Measurements from ENCODE around the gene HRH1. TPM values are rescaled to one million over a fixed set of nuclear protein-coding genes. Genes with fewer than 3 reads are reported as not detected.
"Not testable (repeated sequence)": the region's sequence is repeated elsewhere in the genome, so short reads cannot be mapped to it uniquely, and the experiment has no call there.

The HRH1 gene
- total RNA-seq, 4 donors from 2014 or later: 3.7 to 15.9 (median 5.9) TPM

DNA sequence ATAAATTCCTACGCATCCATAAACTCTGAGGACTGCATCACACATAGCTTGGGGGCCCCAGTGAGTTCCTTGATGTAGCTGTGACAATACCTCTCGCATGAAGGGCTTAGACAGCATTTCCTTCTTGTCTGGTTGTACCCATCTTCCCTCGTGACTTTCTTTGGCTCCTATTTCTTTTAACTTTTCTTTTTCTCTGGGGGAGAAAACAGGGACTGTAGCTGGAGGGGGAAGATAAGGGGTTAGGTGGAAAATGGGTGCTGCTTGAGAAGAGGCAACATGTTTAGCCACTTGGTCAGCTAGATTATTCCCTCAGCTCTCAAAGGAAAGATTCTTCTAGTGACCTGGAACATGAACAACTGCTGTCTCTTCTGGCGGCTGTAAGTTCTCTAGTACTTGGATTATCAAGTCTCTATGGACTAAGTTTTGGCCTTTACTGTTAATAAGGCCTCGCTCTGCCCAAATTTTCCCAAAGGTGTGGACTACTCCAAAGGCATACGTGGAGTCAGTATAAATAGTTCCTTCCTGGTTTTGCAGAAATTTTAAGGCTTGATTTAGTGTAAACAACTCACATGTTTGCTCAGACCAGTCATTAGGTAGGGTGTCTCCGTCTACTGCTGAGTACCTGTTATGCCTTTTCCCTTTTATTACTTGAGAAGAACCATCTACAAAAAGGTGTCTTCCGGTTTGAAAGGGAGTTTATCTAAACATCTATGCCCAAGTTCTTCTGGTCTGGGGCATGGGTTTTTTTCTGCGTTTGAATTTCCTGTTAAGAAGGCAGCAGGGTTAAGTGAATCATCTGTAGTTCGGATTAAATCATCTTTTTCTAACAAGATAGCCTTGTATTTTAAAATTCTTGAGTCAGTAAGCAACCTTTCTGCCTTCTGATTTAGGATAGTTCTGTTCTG lies 96.9 kb downstream of the HRH1 start:
- 77% methylated on average over 10 of the region's 10 CpGs for WGBS
- DNase-seq (ENCODE audit: extremely low spot score): no peak
- intact Hi-C loops (cut with DNase I): no loop called here
- no peak overlapping the region for H3K4me3 ChIP-seq
- no peaks in the 10 kb centered on the region for H3K9me3 ChIP-seq
- TF ChIP-seq EP300 (IDR thresholded peaks at IDR 0.05) (no peak), POLR2A (IDR thresholded peaks at IDR 0.05; ENCODE audit: low read depth) (no peak), POLR2AphosphoS5 (IDR thresholded peaks at IDR 0.05) (no peak), CTCF (IDR thresholded peaks at IDR 0.05) (no peak)
- no peaks in the 10 kb centered on the region for H3K4me1 ChIP-seq
- H3K27ac ChIP-seq (replicated peaks in 1 of 4): no peak overlapping the region
- H3K36me3 ChIP-seq: no peaks in the 10 kb centered on the region
- H3K27me3 ChIP-seq: no peaks in the 10 kb centered on the region

- intact Hi-C loops (cut with DNase I): no loop called here
- H3K9me3 ChIP-seq: no peaks in the 10 kb centered on the region
- H3K27ac ChIP-seq (replicated peaks in 1 of 4): no peak overlapping the region
- no peak for TF ChIP-seq POLR2AphosphoS5 (IDR thresholded peaks at IDR 0.05)
- no peak for TF ChIP-seq EP300 (IDR thresholded peaks at IDR 0.05)
- TF ChIP-seq CTCF (IDR thresholded peaks at IDR 0.05): no peak
- TF ChIP-seq POLR2A (IDR thresholded peaks at IDR 0.05; ENCODE audit: low read depth): no peak
- H3K4me1 ChIP-seq: no peaks in the 10 kb centered on the region
- 76% methylated on average over 6 of the region's 6 CpGs for WGBS
- no peak for DNase-seq (ENCODE audit: extremely low spot score)
- H3K27me3 ChIP-seq: no peaks in the 10 kb centered on the region
- no peaks in the 10 kb centered on the region for H3K36me3 ChIP-seq
- no peak overlapping the region for H3K4me3 ChIP-seq
These were observed 97.5 kb downstream of the HRH1 start for GRCh38 chr3:11251807-11252176.

DNA sequence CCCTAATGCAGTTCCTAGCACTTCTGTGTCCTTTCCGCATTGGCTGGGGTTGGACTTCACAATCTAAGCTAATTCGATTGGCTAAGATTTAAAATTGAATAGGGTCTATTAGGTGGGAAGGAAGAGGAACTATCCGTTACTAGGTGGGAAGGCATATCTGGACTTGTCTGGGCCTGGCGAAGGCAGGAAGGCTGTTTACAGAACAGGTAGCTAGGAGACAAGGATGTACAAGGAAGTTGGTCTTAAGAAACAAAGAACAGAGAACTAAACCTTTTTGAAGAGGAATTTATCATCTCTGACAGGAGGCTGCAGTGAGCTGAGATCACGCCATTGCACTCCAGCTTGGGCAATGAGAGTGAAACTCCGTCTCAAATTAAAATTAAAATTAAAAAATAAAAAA lies 100.6 kb downstream of the HRH1 start:
- Histone ChIP-seq H3K36me3 (peaks cover 0 to 12% (median 5%) of the 10 kb centered on the region in 4 donors), H3K4me1 (no peaks in the 10 kb centered on the region), H3K4me3 (no peak overlapping the region), H3K9me3 (no peaks in the 10 kb centered on the region), H3K27me3 (no peaks in the 10 kb centered on the region), H3K27ac (replicated peaks in 1 of 4) (no peak overlapping the region)
- TF ChIP-seq POLR2AphosphoS5 (IDR thresholded peaks at IDR 0.05) (no peak), POLR2A (IDR thresholded peaks at IDR 0.05; ENCODE audit: low read depth) (no peak), CTCF (IDR thresholded peaks at IDR 0.05) (no peak), EP300 (IDR thresholded peaks at IDR 0.05) (no peak)
- intact Hi-C loops (cut with DNase I): no loop called here
- WGBS: 85% methylated on average over 6 of the region's 6 CpGs
- DNase-seq (ENCODE audit: extremely low spot score): no peak

DNA sequence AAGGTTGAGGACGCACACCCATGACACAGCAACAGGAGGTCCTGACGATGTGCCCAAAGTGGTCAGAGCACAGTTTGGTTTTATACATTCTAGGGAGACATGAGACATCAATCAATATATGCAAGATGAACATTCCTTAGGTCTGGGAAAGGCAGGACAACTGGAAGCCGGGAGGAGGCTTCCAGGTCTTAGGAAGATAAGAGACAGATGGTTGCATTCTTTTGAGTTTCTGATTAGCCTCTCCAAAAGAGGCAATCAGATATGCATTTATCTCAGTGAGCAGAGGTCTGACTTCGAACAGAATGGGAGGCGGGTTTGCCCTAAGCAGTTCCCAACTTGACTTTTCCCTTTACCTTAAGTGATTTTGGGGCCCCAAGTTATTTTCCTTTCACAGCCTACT lies 101.2 kb downstream of the HRH1 start:
- H3K9me3 ChIP-seq; H3K4me1 ChIP-seq; H3K27ac ChIP-seq (replicated peaks in 1 of 4); intact Hi-C loops (cut with DNase I); H3K4me3 ChIP-seq; DNase-seq (ENCODE audit: extremely low spot score); H3K27me3 ChIP-seq: not testable (repeated sequence)
- H3K36me3 ChIP-seq: peaks cover 0 to 19% (median 7%) of the 10 kb centered on the region in 4 donors
- 69% methylated on average over 5 of the region's 5 CpGs for WGBS

DNA sequence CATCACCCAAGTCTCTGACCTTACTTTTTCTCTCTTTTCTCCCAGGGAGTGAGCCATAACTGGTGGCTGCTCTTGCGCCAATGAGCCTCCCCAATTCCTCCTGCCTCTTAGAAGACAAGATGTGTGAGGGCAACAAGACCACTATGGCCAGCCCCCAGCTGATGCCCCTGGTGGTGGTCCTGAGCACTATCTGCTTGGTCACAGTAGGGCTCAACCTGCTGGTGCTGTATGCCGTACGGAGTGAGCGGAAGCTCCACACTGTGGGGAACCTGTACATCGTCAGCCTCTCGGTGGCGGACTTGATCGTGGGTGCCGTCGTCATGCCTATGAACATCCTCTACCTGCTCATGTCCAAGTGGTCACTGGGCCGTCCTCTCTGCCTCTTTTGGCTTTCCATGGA lies 104.7 kb downstream of the HRH1 start:
- no peak for DNase-seq (ENCODE audit: extremely low spot score)
- no peaks in the 10 kb centered on the region for H3K4me1 ChIP-seq
- 95% methylated on average over 11 of the region's 11 CpGs for WGBS
- H3K36me3 ChIP-seq: peaks cover 0 to 19% (median 7%) of the 10 kb centered on the region in 4 donors
- no peak overlapping the region for H3K4me3 ChIP-seq
- H3K9me3 ChIP-seq: no peaks in the 10 kb centered on the region
- TF ChIP-seq POLR2A (IDR thresholded peaks at IDR 0.05; ENCODE audit: low read depth): no peak
- TF ChIP-seq POLR2AphosphoS5 (IDR thresholded peaks at IDR 0.05): no peak
- no peak for TF ChIP-seq CTCF (IDR thresholded peaks at IDR 0.05)
- TF ChIP-seq EP300 (IDR thresholded peaks at IDR 0.05): no peak
- no peaks in the 10 kb centered on the region for H3K27me3 ChIP-seq
- no peak overlapping the region for H3K27ac ChIP-seq (replicated peaks in 1 of 4)
- intact Hi-C loops (cut with DNase I): no loop called here

Measured in esophagus muscularis mucosa (tissue), 4 donors.